ENCODE results near the gene CAVIN2. TPM values are rescaled to one million over a fixed set of nuclear protein-coding genes. Genes with fewer than 3 reads are reported as not detected.

CAVIN2 gene
- total and polyA plus RNA-seq, 9 of the 15 experiments (the other 6 are each of a cell fraction or from before 2014, with no cell fraction given), result 20.6 to 92.4 (median 69.0) TPM

DNA sequence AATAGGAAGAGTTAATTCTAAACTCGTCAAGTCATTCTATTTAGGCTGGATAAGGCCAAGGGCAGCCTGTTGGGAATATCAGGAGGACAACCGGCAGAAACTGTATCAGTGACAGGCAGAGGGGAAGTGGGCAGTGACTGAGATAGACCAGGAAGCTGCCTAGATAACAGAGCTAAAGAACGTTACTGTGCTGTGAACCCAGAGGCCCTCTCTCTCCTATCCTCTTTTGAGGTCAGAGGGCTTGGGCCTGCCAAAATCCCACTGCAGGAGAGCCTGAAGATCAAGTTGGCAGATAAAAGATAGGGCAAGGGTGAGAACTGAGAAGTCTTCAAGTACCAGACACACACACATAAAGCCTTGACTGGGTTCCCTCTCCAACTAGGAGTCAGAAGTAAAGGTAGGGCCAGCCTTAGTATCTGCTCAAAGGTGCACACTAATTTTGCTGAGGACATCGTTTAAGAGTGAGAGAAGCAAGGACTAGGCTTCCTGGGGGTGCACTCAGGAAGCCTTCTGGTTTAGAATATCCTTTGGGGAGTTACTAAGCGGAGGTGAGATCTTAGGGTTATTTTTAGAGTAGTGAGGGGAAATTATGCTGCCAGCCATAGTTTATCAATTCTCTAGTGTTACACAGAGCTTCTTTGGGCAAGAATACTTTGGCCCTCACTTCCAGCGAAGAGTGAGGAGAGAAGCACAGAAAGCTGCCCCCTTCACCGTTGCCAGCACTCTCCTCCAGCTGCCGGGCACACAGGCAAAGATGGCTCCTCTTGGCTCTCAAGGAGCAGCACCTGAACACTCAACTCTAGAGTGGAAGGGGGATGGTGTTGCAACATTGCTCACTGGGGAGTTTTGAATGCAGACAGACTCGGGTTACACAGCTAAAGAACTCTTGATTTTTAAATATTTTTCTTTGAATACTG, 9.8 kb downstream of the CAVIN2 start (continued):
- no peak for TF ChIP-seq ZSCAN29 (IDR thresholded peaks at IDR 0.05)
- TF ChIP-seq RHOXF2B (CRISPR knock-in tag; conservative IDR thresholded peaks at IDR 0.05), result no peak
- TF ChIP-seq HDAC3 (IDR thresholded peaks at IDR 0.05; ENCODE audit: borderline replicate concordance, partially characterized antibody), result peak; percentile 81
- TF ChIP-seq FOXM1 (IDR thresholded peaks at IDR 0.05; ENCODE audit: low read depth), result peak; percentile 74
- no peak for TF ChIP-seq FOXM1 (CRISPR knock-in tag; IDR thresholded peaks at IDR 0.05; ENCODE audit: low read depth)
- TF ChIP-seq BCOR (IDR thresholded peaks at IDR 0.05), result peak; percentile 19; the same call in 1 of the 2 replicates
- peak; percentile 46; the same call in 1 of the 2 replicates for TF ChIP-seq MECOM (CRISPR knock-in tag; IDR thresholded peaks at IDR 0.05)
- peak; percentile 93 for TF ChIP-seq TCF3 (CRISPR knock-in tag; IDR thresholded peaks at IDR 0.05)
- TF ChIP-seq CREB1 (IDR thresholded peaks at IDR 0.05), result peak; percentile 46; the same call in 1 of the 2 replicates
- no peak for TF ChIP-seq CREB1 (CRISPR knock-in tag; IDR thresholded peaks at IDR 0.05)
- TF ChIP-seq NR2C2 (CRISPR knock-in tag; IDR thresholded peaks at IDR 0.05), result no peak
- peak; percentile 94 for TF ChIP-seq NR2C2 (tag; IDR thresholded peaks at IDR 0.05)
- TF ChIP-seq NR2C1 (IDR thresholded peaks at IDR 0.05), result peak; percentile 87
- TF ChIP-seq NR2C1 (tag; IDR thresholded peaks at IDR 0.05), result peak; percentile 92
- TF ChIP-seq TCF7 (IDR thresholded peaks at IDR 0.05; ENCODE audit: borderline replicate concordance), result 0 out of 2 replicates have a peak, but pooled peaks have one; percentile 65
- TF ChIP-seq POLR3G (IDR thresholded peaks at IDR 0.05; ENCODE audit: extremely low read depth, insufficient read length, insufficient replicate concordance), result no peak
- TF ChIP-seq POLR2AphosphoS2 (IDR thresholded peaks at IDR 0.05; ENCODE audit: low read length), result peak; percentile 78; the same call in 1 of the 2 replicates
- TF ChIP-seq, protein P1, sequence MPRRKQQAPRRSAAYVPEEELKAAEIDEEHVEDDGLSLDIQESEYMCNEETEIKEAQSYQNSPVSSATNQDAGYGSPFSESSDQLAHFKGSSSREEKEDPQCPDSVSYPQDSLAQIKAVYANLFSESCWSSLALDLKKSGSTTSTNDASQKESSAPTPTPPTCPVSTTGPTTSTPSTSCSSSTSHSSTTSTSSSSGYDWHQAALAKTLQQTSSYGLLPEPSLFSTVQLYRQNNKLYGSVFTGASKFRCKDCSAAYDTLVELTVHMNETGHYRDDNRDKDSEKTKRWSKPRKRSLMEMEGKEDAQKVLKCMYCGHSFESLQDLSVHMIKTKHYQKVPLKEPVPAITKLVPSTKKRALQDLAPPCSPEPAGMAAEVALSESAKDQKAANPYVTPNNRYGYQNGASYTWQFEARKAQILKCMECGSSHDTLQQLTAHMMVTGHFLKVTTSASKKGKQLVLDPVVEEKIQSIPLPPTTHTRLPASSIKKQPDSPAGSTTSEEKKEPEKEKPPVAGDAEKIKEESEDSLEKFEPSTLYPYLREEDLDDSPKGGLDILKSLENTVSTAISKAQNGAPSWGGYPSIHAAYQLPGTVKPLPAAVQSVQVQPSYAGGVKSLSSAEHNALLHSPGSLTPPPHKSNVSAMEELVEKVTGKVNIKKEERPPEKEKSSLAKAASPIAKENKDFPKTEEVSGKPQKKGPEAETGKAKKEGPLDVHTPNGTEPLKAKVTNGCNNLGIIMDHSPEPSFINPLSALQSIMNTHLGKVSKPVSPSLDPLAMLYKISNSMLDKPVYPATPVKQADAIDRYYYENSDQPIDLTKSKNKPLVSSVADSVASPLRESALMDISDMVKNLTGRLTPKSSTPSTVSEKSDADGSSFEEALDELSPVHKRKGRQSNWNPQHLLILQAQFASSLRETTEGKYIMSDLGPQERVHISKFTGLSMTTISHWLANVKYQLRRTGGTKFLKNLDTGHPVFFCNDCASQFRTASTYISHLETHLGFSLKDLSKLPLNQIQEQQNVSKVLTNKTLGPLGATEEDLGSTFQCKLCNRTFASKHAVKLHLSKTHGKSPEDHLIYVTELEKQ (CRISPR knock-in tag; IDR thresholded peaks at IDR 0.05), result no peak
- peak; percentile 73 for TF ChIP-seq MAFG (tag; conservative IDR thresholded peaks at IDR 0.05)
- TF ChIP-seq NCOA1 (IDR thresholded peaks at IDR 0.05; ENCODE audit: low read depth), result peak; percentile 88; the same call in 1 of the 2 replicates
- TF ChIP-seq ATF1 (CRISPR knock-in tag; IDR thresholded peaks at IDR 0.05), result no peak
- peak; percentile 54 for TF ChIP-seq ATF1 (tag; IDR thresholded peaks at IDR 0.05)
- peak; percentile 59; the same call in 1 of the 2 replicates for TF ChIP-seq EP400 (IDR thresholded peaks at IDR 0.05)
- TF ChIP-seq SNRNP70 (optimal IDR thresholded peaks at IDR 0.05; ENCODE audit: low read depth, low read length), result no peak
- TF ChIP-seq ZNF583 (CRISPR knock-in tag; IDR thresholded peaks at IDR 0.05), result peak; percentile 56; the same call in 1 of the 2 replicates
- TF ChIP-seq ZNF584 (CRISPR knock-in tag; IDR thresholded peaks at IDR 0.05; ENCODE audit: low read depth), result no peak
- 0 out of 4 replicates have a peak, but pooled peaks of 1 of the 2 experiments have one; percentile 25 for TF ChIP-seq SIN3A (IDR thresholded peaks at IDR 0.05; ENCODE audit: borderline replicate concordance in 2 of 2, control insufficient read depth in 1 of 2, low read depth in 2 of 2, low read length in 2 of 2)
- TF ChIP-seq ZNF197 (CRISPR knock-in tag; IDR thresholded peaks at IDR 0.05; ENCODE audit: low read depth), result 0 out of 2 replicates have a peak, but pooled peaks have one; percentile 29

Measured in K562 (cell line).